AG09319 (cell line): ENCODE data around the gene TMEM235.

Source experiments
- DNase-seq: peaks from one replicate; pipeline ENCODE4 v3.0.0-alpha.2; 2010; ENCODE audit warnings: low read depth; ENCODE audit errors: extremely low read depth
- TF ChIP-seq, protein P1 (sequence below): IDR thresholded peaks from 2 replicates; pipeline ENCODE4 v1.5.1; 2011; ENCODE audit warnings: low read depth, mild to moderate bottlenecking, inconsistent platforms, low read length, moderate library complexity

The TMEM235 gene

GRCh38 chr17:78226759-78227454, 4.5 kb upstream of the TMEM235 start:
- TF ChIP-seq, protein P1, sequence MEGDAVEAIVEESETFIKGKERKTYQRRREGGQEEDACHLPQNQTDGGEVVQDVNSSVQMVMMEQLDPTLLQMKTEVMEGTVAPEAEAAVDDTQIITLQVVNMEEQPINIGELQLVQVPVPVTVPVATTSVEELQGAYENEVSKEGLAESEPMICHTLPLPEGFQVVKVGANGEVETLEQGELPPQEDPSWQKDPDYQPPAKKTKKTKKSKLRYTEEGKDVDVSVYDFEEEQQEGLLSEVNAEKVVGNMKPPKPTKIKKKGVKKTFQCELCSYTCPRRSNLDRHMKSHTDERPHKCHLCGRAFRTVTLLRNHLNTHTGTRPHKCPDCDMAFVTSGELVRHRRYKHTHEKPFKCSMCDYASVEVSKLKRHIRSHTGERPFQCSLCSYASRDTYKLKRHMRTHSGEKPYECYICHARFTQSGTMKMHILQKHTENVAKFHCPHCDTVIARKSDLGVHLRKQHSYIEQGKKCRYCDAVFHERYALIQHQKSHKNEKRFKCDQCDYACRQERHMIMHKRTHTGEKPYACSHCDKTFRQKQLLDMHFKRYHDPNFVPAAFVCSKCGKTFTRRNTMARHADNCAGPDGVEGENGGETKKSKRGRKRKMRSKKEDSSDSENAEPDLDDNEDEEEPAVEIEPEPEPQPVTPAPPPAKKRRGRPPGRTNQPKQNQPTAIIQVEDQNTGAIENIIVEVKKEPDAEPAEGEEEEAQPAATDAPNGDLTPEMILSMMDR = no peak
- DNase-seq = no peak

GRCh38 chr17:78227455-78227916, 3.9 kb upstream of the TMEM235 start:
- TF ChIP-seq, protein P1 = no peak
- no peak for DNase-seq

DNA sequence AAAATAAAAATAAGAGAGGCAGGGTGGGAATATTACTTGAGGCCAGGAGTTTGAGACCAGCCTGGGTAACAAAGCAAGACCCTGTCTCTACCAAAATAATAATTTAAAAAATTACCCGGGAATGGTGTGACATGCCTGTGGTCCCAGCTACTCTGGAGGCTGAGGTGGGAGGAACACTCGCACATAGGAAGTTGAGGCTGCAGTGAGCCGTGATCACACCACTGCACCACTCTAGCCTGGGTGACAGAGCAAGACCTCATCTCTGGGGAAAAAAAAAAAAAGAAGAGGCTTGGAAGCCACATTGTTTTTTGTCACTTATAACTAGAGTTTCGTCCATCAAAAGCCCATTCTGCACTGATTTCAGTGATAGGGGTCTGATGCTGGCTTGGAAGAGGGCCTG, 3.3 kb upstream of the TMEM235 start:
- TF ChIP-seq, protein P1 = no peak
- DNase-seq = no peak

- TF ChIP-seq, protein P1 = no peak
- no peak for DNase-seq
Measured at GRCh38 chr17:78230252-78230962, 1.0 kb upstream of the TMEM235 start.

DNA sequence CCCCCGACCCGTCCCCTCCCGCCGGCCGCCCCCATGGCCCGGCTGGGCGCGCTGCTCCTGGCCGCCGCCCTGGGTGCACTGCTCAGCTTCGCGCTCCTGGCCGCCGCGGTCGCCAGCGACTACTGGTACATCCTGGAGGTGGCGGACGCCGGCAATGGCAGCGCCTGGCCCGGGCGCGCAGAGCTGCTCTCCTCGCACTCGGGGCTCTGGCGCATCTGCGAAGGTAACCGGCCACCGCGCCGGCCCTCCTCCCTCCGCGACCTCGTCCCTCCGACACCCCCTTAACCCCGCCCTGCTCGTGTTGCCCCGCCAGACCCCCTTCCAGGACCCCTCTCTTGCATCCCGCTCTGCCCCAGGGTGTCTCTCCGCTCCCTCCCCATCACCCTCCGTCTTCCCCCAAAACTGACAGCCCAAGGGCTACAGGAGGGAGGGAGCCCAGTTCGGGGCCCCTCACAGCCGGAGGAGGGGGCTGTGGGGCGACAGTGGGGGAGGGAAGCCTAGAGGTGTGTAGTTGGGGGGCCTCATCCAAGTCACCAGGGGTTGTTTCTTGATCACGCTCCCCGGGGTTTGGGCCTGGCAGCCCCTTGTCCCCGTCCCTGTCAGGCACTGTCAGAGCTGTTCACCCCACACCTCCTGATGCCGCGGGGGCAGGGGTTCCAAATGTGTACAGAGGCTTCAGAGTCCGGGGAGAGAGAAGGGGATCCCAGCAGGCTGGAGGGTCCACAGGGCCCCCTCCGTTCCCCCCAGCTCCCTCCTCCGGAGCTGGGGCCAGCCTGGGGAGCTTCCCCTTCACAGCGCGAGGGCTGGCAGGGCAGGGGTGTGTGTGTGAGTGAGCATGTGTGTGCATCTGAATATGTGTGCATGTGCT, 794 bp downstream of the TMEM235 start:
- TF ChIP-seq, protein P1 = no peak
- DNase-seq = no peak

DNA sequence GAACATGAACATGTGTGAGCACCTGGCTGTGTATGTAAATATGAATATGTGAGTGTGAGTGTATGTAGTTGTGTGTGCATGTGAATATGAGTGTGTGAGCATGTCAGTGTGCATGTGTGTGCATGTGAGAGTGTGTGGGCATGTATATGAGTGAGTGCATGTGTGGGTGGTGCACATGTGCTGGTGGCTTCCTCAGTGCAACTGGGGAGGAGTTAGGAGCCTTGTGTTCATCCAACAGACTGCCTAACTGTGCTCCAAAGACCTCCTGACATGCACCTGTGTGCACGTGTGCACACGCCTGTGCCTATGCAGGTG, 1.4 kb downstream of the TMEM235 start:
- TF ChIP-seq, protein P1 = no peak
- no peak for DNase-seq
